HUES64 (cell line): ENCODE data around the gene ARHGAP8.
"Not testable (repeated sequence)": the region's sequence is repeated elsewhere in the genome, so short reads cannot be mapped to it uniquely, and the experiment has no call there.

Experiments
- H3K27ac ChIP-seq: 2 replicates; pipeline ENCODE4 v1.7.0; 2013; ENCODE audit warnings: low read depth, low read length, inconsistent platforms
- H3K27me3 ChIP-seq: 2 replicates; pipeline ENCODE4 v1.6.1; 2013; ENCODE audit warnings: mild to moderate bottlenecking, low read length; ENCODE audit not compliant: insufficient read depth
- H3K36me3 ChIP-seq: 2 replicates; pipeline ENCODE4 v1.6.1; 2013; ENCODE audit warnings: mild to moderate bottlenecking, low read length; ENCODE audit not compliant: insufficient read depth
- H3K4me1 ChIP-seq: 2 replicates; pipeline ENCODE4 v1.6.1; 2013; ENCODE audit warnings: mild to moderate bottlenecking, low read length, moderate library complexity; ENCODE audit not compliant: insufficient read depth
- H3K4me3 ChIP-seq: 2 replicates; pipeline ENCODE4 v1.5.1; 2013; ENCODE audit warnings: mild to moderate bottlenecking, low read length, moderate library complexity
- H3K9ac ChIP-seq: 2 replicates; pipeline ENCODE4 v1.6.1; 2013; ENCODE audit warnings: mild to moderate bottlenecking, low read depth, low read length
- H3K9me3 ChIP-seq: 2 replicates; pipeline ENCODE4 v1.6.1; 2013; ENCODE audit warnings: low read depth, low read length; ENCODE audit not compliant: insufficient read depth
- WGBS: fragments of 150-250, 120-280 bp; methylation state at CpG from one replicate; pipeline ENCODE4 v1.1.7; 2013; ENCODE audit warnings: missing lambda C conversion rate; 5-methylcytosine and 5-hydroxymethylcytosine counted together

ARHGAP8 gene

DNA sequence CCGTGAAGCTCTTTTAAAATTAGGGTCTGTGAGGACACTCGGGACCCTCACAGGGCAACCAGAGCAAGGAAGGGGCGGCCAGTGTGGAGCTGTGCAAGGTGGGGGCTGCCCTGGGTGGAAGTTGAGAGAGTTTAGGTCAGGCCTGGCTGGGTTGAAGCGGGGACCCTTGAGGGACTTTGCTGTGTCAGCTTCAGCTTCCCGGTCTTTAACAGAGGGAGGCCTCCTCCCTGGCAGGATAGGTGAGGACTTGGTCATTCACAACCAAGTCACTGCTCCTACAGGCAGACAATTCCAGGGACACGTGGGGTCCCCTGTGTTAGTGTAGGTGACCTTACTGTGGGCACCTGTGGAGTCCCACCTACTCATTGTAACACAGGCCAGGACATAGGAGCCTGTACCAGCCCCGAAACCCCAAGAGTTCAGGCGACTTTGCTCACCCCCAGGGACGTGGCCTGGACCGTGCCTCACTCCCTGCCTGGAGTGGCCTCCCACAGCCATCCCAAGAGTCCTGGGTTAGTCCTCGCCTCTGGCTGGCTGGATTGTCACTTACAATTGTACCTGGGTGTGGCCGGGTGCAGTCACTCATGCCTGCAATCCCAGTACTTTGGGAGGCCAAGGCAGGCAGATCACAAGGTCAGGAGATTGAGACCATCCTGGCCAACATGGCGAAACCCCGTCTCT lies 18.8 kb upstream of the ARHGAP8 start:
- no peak overlapping the region for H3K27ac ChIP-seq
- no peak overlapping the region for H3K9ac ChIP-seq
- no peaks in the 10 kb centered on the region for H3K27me3 ChIP-seq
- 85% methylated on average over 12 of the region's 14 CpGs for WGBS
- peaks cover 9% of the 10 kb centered on the region; the same call in 1 of the 2 replicates for H3K4me1 ChIP-seq
- no peak overlapping the region for H3K4me3 ChIP-seq
- no peaks in the 10 kb centered on the region for H3K36me3 ChIP-seq
- no peaks in the 10 kb centered on the region for H3K9me3 ChIP-seq

DNA sequence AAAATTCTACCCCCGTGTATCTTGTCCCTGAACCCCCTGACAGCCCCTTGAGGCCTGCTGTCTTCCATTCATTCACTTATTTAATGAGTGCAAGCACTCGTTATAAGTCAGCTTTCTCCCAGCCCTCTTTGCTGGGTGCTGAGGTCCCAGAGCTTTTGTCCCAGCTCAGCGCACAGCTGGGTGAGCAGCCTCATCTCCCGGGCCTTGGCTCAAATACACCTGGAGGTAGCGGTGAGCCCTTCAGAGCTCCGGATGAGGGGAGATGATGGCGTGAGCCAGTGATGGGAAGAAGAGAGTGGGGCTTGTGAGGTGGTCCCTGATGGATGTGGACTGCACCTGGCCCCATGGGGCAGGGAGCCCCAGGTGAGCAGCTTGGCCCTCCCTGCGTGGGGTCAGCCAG lies 18.1 kb upstream of the ARHGAP8 start:
- Histone ChIP-seq H3K9me3 (no peaks in the 10 kb centered on the region), H3K27me3 (no peaks in the 10 kb centered on the region), H3K27ac (no peak overlapping the region), H3K9ac (no peak overlapping the region), H3K4me1 (peaks cover 9% of the 10 kb centered on the region; the same call in 1 of the 2 replicates), H3K36me3 (no peaks in the 10 kb centered on the region), H3K4me3 (no peak overlapping the region)
- WGBS, result 89% methylated on average over 8 of the region's 8 CpGs

DNA sequence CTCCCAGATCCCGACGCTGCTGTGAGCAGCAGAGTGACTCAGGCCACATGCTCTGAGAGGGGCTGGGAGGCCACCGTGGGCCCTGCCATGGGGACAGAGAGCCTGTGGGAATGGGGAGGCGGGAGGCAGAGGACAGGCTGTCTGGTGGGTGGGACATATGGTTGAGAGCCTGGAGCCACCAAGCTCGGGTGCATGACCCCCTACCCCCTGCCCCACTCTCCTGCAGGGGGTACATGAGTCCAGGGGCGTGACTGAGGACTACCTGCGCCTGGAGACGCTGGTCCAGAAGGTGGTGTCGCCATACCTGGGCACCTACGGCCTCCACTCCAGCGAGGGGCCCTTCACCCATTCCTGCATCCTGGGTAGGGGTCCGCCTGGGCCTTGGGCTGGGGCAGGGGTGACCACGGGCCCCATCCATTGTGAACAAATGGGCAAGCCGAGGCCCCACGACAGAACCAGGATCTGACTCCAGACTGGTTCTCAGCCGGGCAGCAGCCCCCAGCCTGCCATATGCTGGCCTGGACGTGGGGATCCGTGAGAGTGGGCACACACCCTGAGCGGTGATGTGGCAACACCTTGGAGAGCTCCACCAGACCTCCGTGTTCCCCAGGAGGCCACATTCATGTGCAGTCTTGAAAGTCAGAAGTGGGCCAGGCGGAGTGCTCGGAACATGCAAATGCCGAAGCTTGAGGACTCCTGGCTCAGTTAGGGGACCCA lies 17.4 kb upstream of the ARHGAP8 start:
- Histone ChIP-seq H3K27me3 (no peaks in the 10 kb centered on the region), H3K4me1 (peaks cover 9% of the 10 kb centered on the region; the same call in 1 of the 2 replicates), H3K27ac (no peak overlapping the region), H3K9me3 (no peaks in the 10 kb centered on the region), H3K9ac (no peak overlapping the region), H3K4me3 (no peak overlapping the region), H3K36me3 (no peaks in the 10 kb centered on the region)
- 84% methylated on average over 23 of the region's 23 CpGs for WGBS

DNA sequence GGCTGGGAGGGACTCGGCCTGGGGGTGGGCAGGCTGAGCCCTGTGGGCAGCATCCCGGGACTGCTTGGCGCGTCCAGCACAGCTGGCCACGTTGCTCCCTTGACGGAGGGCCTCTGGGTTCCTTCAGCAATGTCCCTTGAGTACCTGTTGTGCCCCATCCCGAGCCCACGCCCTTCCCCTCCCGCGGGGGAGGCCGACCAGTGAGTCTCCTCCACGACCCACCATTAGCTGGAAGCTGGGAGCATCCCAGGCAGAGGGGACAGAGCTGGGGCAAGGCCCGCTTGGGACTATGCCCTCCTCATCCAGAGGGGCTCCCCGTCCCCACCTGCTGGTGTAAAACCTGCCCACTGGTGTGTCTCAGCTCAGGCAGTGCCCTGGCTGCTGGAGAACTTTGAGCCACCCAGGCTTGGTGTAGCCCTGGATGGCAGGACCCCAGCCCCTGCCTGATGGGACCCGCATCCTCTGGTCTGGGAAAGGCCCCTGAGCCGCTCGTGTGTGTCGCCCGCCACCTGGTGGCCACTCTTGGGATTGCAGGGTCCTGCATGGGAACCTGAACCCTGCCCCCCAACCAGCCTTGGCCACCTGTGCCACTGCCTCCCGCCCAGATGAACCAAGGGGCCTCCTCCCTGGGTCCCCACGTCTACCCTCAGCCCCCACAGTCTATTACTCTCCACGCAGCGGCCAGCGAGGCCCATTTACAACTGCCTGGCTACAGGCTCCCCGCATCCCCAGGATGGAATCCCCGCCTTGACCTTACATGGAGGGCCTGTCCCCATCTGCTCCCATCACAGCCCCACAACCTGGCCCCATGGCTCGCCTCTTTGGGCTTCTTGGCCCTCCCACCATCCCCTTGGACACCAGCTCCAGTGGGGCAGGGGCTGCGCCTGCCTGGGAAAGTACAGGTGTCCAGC lies 16.6 kb upstream of the ARHGAP8 start:
- Histone ChIP-seq H3K27me3 (no peaks in the 10 kb centered on the region), H3K27ac (no peak overlapping the region), H3K9me3 (no peaks in the 10 kb centered on the region), H3K9ac (no peak overlapping the region), H3K36me3 (no peaks in the 10 kb centered on the region), H3K4me1 (peaks cover 9% of the 10 kb centered on the region; the same call in 1 of the 2 replicates), H3K4me3 (no peak overlapping the region)
- WGBS, result 39% methylated on average over 28 of the region's 28 CpGs

DNA sequence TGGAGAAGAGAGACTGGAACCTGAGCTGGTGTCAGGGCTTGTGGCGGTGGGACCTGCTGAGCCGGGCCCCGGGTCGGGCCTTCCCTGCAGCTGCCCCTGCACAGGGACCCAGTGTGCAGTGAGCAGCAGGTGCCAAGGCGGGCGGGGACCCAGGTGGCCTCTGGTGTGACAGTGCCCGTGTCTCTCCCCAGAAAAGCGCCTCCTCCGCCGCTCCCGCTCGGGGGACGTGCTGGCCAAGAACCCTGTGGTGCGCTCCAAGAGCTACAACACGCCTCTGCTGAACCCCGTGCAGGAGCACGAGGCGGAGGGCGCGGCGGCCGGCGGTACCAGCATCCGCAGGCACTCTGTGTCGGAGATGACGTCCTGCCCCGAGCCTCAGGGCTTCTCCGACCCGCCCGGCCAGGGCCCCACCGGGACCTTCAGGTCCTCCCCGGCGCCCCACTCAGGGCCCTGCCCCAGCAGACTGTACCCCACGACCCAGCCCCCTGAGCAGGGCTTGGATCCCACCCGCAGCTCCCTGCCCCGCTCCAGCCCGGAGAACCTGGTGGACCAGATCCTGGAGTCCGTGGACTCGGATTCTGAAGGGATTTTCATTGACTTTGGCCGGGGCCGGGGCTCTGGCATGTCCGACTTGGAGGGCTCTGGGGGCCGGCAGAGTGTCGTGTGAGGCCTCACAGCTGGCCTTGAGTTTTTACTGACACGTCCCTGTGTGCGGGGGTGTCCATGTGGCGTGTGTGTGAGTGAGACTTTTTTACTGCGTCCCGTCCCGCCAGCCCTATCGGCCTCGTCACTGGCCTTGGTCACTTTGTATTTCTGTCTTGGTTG lies 15.6 kb upstream of the ARHGAP8 start:
- WGBS, result 88% methylated on average over 52 of the region's 52 CpGs
- H3K4me3 ChIP-seq, result no peak overlapping the region
- H3K9me3 ChIP-seq, result no peaks in the 10 kb centered on the region
- no peak overlapping the region for H3K9ac ChIP-seq
- no peaks in the 10 kb centered on the region for H3K27me3 ChIP-seq
- H3K27ac ChIP-seq, result no peak overlapping the region
- no peaks in the 10 kb centered on the region for H3K36me3 ChIP-seq
- H3K4me1 ChIP-seq, result peaks cover 9% of the 10 kb centered on the region; the same call in 1 of the 2 replicates

DNA sequence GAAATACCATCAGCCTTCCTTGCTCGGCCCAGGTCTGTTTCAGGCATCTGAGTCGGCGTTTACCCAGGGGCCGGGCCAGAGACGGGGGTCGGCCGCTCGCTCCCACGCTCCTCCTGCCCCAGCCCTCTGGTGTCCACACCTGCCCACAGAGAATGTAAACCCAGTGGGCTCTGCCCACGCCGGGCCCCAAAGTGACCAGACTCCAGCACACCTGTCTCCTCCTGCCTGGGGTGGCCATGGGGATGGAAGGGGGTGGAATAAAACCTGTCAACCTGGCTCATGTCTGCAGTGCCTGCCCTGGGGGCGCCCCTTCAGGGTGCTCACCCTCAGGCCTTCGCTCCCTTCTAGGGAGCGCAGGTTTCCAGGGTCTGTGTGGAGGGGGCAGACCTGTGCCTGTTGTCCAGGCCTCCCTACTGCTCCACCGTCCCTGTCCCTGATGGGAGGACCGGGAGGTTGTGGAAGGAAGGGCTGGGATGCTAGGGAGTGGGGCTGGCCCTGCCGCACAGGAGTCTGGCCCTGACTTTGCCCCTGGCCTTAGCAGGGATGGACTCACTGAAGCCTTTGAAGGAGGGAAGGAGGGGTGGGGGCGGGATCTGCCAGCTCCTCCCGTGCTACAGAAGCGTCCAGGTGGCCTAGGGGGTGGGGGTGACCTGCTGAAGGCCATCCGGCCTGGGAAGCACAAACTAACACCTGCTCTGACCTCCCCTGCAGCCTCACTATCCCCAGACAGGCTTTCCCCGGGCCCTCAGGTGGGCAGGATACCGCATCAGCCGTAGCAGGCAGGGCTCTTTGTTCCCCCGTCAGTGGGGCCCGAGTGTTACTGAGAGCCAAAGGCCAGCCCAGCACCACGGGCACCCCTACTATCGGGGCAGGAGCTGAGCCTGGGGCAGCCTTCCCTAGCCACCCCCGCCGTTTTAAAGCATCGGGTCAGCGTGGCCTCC lies 14.7 kb upstream of the ARHGAP8 start:
- Histone ChIP-seq H3K9me3 (no peaks in the 10 kb centered on the region), H3K4me1 (peaks cover 9% of the 10 kb centered on the region; the same call in 1 of the 2 replicates), H3K27ac (no peak overlapping the region), H3K9ac (no peak overlapping the region), H3K4me3 (no peak overlapping the region), H3K36me3 (no peaks in the 10 kb centered on the region), H3K27me3 (no peaks in the 10 kb centered on the region)
- WGBS, result 67% methylated on average over 32 of the region's 32 CpGs

DNA sequence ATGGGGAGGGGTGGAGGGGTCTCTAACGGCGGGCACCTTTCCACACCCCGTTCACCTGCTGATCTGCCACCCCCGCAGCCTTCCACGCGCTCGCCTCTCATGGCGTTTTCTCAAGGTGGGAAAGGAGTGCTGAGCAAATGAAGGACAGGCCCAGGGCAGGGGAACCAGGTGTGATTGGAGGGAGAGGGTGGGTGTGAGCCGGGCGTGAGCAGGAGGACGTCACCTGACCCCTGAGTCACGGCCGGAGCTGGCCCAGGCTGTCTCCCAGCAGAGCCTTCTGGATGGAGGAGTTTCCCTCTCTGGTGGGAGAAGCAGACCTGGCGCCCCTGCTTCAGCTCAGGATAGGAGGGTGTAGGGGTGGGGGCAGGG lies 14.0 kb upstream of the ARHGAP8 start:
- Histone ChIP-seq H3K27ac (no peak overlapping the region), H3K36me3 (no peaks in the 10 kb centered on the region), H3K4me1 (peaks cover 9% of the 10 kb centered on the region; the same call in 1 of the 2 replicates), H3K9me3 (no peaks in the 10 kb centered on the region), H3K27me3 (no peaks in the 10 kb centered on the region), H3K9ac (no peak overlapping the region), H3K4me3 (no peak overlapping the region)
- 56% methylated on average over 14 of the region's 14 CpGs for WGBS

DNA sequence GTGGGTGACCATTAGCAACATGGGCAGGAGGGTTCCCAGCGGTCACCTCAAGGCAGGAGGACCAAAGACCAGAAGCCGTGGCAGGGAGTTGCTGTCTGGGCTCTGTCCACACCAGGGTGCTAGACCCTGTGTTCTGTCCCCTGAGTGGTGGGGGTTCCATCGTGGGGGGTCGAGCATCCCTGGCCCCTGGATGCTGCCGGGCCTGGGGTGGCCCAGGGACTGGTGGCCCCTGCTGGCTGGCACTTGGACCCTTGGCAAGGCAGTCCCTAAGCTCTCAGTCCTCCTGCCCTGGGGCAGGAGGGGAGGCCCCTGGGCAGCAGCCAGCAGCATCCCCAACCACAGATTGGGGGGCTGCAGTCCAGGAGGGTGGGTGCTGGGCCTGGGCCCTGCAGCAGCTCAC lies 13.4 kb upstream of the ARHGAP8 start:
- no peaks in the 10 kb centered on the region for H3K27me3 ChIP-seq
- WGBS, result 95% methylated on average over 5 of the region's 5 CpGs
- H3K27ac ChIP-seq, result no peak overlapping the region
- no peaks in the 10 kb centered on the region for H3K36me3 ChIP-seq
- H3K9ac ChIP-seq, result no peak overlapping the region
- H3K4me3 ChIP-seq, result no peak overlapping the region
- no peaks in the 10 kb centered on the region for H3K9me3 ChIP-seq
- peaks cover 9% of the 10 kb centered on the region; the same call in 1 of the 2 replicates for H3K4me1 ChIP-seq

DNA sequence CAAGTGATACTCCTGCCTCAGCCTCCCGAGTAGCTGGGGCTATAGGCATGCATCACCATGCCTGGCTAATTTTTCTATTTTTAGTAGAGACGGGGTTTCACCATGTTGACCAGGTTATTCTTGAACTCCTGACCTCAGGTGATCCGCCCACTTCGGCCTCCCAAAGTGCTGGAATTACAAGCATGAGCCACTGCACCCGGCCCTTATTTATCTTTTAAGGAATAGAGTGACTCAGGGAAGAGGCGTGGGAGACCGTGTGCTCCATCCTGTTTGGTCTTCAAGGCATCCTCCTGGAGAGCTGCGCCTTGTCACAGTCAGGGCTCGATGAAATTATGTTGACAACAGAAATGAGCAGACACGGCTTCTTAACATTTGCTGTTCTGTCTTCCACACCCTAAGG lies 12.7 kb upstream of the ARHGAP8 start:
- not testable (repeated sequence) for H3K27me3 ChIP-seq, H3K4me3 ChIP-seq, H3K9me3 ChIP-seq, H3K36me3 ChIP-seq, H3K9ac ChIP-seq, H3K27ac ChIP-seq, H3K4me1 ChIP-seq
- WGBS, result 76% methylated on average over 10 of the region's 10 CpGs

DNA sequence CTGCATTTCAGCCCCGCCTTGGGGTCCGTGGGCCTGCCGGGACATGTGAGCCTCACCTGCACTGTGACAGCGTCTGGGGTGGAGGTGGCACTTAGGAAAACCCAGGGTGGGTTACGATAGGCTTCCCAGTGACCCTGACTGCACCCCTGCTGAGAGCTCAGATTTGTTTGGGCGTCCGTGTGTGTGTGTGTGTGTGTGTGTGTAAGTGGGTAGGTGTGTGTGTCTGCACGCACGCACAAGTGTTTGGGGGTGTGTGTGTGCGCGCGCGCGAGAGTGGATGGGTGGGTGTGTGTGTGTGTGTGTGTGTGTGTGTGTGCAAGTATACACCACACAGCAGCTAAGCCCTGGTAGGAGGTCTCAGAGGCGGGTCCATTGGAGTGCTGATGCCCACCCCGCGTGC lies 12.1 kb upstream of the ARHGAP8 start:
- no peak overlapping the region for H3K4me3 ChIP-seq
- 80% methylated on average over 17 of the region's 17 CpGs for WGBS
- H3K27ac ChIP-seq, result no peak overlapping the region
- H3K9ac ChIP-seq, result no peak overlapping the region
- H3K36me3 ChIP-seq, result no peaks in the 10 kb centered on the region
- peaks cover 9% of the 10 kb centered on the region; the same call in 1 of the 2 replicates for H3K4me1 ChIP-seq
- H3K27me3 ChIP-seq, result no peaks in the 10 kb centered on the region
- no peaks in the 10 kb centered on the region for H3K9me3 ChIP-seq
